NCI-H146 (cell line): Measurements from ENCODE around the gene LYPD6B.
A peak's percentile ranks its signal among the peaks of the same experiment; 100 is the strongest.

Experiments
- DNase-seq: peaks from one replicate; lab custom pipeline; 2025; lab: John Stamatoyannopoulos, UW

The LYPD6B gene, protein sequence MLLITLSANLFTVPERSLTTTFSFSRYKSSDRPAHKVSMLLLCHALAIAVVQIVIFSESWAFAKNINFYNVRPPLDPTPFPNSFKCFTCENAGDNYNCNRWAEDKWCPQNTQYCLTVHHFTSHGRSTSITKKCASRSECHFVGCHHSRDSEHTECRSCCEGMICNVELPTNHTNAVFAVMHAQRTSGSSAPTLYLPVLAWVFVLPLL

DNA sequence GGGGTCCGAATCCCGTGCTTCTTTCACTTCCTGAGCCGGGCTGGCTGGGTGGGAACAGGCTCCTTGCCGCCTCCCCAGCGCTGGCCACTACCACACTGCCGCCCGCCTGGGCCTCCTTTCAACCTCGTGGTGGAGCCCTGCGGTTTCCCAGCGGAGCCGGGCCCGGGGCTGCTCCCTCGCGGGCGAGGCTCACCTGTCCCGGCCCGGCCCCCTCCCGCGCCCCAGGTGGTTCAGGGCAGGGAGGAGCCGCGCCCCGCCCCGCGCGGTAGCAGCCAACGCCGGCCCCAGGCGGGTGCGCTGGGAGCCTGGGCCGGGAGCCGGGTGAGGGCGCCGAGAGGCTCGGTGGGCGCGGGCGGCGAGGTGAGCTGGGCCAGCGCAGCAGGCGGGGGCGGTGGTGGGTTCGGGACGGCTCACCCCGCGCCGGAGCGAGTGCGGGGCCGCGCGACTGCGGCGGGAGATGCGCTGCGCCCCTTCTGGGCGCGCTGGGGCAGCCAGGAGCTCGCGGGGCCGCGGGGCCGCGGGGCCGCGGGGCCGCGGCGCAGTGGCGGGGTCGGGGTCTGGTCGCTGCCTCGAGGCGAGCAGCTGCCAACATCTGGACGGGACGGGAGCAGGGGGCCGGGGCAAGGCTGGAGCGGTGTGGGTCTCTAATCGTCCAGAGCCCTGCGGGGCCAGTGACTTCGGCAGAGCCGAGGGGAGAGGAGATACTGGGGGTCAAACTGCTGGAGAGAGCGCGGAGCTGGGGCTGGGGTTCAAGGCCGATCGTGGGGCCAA, at the start of gene LYPD6B:
Gene LYPD6B (plus strand): TSS at position 258 of the 771 bp plus-strand sequence. CDS start 92,250 bp downstream, outside the sequence.
- peak; percentile 71 for DNase-seq

DNA sequence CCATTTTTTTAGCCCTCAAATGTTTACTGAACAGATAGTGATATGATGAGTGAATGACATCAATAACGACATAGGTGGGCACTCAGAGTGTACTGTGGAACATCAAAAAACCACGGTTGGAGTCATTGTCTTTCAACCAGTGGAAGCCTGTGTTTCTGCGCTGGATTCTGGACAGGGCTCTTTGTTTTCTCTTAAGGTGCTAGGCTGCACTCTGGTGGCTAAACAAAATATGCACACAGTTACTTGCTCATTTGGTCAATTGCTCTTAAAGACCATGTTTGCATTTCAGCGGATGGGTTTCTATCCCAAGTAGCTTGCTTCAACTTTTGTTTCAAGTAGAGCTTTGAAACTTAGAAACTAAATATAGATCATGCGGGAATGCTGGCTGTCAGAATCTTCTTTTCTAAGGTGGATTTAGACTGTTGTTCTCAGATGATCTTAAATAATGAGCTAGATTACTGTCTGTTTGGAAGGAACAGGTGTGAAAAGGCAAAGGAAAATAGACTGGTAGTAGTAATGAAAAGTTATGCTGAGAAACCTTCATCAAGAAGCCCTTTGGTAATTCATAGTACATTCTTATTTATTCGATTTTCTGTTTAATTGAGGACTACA, 48.5 kb upstream of the LYPD6B start:
- peak; percentile 80 for DNase-seq

DNA sequence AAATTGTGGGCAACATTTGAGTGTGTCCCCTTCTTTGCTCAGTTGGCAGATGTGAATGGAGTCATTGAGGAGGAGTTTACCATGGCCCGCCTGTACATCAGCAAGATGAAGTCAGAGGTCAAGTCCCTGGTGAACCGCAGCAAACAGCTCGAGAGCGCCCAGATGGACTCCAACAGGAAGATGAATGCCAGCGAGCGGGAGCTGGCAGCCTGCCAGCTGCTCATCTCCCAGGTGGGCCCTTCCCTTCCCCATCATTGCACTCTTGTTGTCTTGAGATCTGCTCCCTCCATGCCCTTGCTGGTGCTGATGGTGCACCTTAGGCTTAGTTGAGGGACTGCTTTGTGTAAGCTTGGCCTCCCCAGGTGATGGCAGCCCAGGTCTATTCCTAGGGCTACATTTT, 47.5 kb upstream of the LYPD6B start:
- peak; percentile 69 for DNase-seq

DNA sequence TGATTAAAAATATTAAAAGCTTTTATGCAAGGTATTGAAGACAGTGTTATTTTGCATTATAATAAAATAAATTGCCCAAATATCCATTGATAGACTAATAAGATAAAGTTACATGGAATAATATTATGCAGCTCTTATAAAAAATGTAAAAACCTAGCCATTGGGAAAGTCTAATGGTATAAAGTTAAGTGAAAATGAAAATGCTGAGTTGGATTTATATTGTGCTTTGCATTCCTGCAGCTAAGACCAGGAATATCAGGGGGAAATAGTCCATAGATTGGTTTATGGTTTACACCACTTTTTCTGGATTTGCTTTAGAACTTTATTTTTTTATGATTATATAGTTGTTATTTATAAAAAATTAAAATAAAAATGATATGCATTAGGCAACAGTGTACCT, 46.1 kb upstream of the LYPD6B start:
- no peak for DNase-seq

DNA sequence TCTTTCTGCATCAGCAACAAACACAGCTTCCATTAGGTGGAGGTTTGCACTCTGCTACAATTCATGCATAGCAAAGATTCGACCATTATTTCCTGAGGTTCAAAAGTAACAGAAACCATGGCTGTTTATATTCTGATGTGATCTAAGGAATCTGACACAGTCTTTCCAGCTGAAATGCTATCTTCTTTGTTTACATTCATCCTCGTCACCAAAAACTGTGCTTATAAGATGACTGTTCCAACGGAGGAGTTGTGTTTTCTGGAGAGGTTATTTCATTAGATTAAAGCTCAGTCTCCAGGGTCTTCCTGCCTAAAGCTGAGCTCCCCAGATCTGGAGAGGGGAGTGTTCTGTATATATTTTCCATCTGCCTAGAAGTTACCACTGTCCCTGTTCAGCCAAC, 45.1 kb upstream of the LYPD6B start:
- no peak for DNase-seq

DNA sequence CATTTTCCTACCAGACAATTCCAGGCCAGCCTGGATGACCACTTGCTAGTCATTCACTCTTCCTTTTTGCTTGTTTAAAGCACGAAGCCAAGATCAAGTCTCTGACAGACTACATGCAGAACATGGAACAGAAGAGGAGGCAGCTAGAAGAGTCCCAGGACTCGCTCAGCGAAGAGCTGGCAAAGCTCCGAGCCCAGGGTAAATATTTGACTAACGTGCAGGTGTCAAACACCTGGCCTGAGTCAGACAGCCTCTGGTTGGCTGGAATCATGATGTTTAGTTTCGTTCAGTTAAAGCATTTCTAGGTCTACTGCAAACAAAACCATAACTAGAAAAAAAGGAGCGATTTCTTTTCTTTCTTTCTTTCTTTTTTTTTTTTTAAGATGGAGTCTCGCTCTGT, 44.2 kb upstream of the LYPD6B start:
- peak; percentile 80 for DNase-seq

DNA sequence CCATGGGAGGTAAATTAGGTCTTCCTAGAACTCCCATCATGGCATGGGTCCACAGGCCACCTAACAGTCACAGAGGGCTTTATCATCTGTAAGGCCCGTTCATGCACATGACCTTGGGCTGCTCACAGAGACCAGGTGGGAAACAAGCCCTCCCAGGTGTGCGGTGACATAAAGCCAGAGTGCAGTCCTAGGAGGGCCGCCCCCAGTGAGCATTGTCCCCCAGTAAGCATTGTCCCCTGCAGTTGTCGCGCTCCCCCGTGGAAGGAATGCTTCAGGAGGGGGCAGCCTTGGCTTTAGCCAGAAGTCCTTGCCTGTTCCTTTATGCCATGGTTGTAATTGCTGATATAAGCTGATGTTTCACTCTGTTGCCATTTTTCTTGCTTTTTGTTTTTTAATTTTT, 41.7 kb upstream of the LYPD6B start:
- DNase-seq = no peak

DNA sequence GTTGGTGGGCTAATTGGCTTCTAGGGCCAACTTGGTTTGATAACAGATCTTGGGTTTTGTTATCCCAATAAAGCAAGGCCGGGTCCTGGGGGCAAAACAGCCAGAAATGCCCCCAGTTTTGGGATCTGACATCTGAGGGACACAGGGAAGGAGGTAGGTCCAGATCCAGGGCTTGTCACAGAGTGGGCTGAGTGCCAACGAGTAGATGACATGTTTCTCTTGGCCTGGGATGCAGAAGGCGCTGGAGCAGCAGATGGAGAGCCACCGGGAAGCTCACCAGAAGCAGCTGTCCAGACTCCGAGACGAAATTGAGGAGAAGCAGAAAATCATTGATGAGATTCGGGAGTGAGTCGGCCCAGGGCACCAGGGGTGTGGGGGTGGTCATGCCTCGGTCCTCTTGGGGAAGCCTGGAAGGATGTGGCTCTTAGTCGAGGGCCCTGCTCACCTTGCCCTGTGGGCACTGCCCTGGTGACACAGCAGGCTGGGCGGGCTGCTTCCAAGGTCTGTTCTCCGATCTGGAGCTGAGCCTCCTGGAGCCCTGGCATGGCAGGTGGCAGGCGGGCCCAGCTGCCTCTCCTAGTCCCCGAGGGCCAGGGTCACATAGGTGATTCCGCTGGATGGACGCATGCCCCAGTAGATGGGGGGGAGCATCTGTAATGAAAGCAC, 40.2 kb upstream of the LYPD6B start:
- no peak for DNase-seq

DNA sequence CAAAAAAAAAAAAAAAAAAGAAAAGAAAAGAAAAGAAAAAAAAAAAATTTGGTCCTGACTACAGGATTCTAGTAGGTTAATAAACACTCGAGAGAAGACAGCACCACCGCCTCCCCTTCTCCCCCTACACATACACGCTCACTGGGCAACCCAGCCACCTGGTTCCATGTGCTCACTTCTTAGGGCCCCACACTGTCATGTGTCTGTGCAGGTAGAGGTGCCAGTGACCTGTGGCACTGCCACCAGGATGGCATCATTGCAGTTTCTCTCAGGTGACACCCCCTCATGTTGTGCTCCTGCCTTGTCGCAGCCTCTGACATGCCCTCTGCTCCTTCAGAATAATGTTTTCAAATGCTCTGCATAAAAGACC, 39.7 kb upstream of the LYPD6B start:
- no peak for DNase-seq

DNA sequence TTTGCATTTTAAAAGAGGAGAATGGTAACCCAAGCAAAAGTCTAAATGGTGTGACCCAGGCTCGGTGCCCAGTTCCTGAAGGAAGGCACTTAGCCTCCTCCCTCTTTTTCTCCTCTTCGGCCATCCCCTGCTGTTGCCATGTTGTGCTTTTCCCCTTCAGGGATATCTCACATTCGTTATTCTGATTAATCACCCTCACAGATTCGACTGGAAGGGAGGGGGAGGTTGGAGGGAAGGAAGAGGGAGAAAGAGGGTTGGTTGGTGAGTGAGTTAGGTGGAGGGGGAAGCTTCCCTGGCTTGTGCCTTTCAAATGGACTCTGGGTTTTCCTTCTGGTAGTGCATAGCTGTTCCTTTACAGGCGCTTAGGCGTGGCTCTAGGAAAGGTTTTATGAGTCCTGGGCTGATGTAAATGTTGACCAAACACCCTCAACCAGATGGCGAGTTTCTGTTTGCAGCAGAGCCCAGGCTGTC, 39.0 kb upstream of the LYPD6B start:
- DNase-seq = no peak

DNA sequence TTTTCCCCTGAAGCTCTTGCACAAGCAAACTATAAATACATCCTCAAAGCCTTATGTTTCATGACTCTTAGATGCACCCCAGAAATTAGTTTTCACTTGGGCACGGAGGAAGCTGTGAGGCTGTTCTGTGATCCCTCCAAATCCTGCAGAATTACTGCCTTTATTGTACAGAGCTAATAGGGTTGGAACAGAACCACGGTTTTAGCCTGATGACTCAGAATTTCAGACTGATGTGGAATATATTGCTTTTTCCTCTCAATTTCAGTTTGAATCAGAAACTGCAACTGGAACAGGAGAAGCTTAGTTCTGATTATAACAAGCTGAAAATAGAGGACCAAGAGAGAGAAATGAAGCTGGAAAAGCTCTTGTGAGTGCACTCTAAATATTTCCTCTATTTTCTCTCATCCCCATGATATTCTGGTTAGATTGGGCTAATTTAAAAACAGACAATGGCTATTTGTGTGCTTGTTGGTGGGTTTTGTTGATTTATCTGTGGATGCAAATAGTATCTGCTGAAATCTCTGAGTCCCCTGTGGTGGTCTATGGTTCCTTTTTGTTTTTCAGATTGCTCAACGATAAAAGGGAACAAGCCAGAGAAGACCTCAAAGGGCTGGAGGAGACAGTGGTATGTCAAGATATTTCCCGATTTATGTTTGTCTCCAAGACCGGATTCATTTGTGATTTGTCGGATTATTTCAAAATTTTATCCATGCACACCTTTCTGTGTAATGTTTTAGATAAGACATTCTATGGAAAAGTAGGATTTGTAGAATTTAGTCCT, 38.2 kb upstream of the LYPD6B start:
- DNase-seq = no peak

DNA sequence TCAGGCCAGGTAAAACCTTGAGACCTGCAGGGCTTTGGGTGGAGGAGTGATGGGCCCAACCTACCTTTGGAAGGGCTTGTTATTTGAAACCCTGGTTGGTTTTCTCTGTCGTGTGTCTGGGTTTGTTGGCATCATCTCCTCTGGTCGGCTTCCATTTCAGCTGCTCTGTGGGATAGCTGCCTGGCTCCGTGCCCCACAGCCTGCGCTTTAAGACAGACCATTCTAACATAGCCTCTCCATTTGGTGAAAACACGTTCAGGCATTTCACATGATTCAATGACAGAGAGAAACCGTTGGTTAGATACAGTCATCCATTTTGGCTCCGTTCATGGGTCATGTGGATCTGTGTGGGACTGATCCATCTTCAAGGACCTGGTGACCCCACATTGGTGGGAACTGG, 37.0 kb upstream of the LYPD6B start:
- no peak for DNase-seq

DNA sequence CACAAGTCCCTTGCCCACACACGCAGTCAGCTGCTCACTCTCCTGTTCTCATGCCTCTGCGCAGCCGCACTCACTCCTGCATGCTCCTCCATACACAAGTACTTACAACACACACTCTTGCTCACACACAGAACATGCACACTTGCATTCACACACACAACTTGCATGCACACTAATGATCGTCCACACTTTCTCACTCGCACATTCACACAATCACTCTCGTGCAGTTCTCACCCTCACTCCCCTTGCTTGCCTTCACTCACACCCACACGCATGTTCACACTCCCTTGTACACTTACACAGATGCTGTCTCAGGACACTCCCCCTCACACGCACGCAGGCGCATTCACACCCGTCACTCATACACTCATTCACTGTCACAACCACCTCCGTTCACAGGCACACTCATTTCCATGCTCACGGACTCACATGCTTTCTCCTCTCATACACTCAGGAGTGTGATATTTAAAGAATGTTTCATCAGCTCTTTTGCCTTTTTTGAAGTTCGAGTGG, 36.1 kb upstream of the LYPD6B start:
- no peak for DNase-seq

DNA sequence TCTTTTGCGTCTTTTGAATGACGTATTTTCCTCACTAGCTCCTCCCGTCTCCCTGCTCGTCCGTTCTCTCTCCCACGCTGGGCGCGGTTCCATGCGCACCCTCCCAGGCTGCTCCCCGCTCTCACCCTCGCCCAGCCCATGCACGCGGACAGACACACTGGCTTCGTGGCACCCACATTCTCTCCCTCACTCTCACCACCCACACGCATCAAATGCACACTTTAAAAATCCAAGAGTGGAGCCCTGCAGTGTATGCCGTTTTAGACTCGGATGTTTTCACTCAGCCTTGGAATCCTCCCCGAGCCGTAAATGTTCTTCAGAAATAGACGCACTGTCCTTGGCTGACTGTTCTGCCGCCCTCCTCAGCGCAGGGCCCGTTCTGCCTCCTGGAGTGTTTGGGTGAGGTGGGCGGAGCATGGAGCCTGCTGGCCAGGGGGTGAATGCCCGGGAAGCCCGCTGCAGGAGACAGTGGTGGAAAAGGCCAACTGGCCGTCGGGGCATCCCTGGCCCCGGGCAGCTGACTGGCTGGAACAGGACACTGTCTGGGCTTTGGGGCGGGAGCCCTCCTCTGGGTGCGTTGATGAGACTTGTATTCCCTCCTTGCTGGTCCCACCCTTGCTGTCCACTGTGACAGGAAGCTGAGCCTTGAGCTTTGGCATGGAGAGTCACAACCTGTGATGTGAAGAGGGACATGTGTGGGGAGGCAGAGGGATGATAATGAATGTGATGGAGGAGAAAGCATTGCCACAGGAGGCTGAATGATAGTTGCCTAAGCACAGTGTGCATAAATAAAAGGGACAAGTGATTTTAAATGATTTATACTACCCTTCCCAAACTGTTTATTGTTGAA, 35.4 kb upstream of the LYPD6B start:
- no peak for DNase-seq

DNA sequence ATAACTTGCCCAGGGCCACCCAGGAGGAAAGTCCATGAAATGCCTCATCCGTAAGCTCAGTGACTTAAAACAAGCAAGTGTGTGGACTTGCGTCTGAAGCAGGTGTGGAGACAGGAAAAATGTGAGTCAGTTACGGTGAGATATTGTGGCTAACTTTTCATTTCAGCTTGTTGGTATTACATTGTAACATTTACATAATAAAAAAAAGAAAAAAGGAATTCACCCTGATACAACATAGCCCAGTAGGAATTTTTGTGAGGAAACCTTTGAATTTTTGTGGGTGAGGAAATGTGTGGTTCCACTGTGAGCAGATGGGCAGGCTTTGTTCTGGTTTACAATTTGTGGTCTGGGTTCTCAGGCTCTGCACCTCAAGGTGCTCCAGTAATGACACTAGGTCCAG, 33.7 kb upstream of the LYPD6B start:
- DNase-seq = no peak

DNA sequence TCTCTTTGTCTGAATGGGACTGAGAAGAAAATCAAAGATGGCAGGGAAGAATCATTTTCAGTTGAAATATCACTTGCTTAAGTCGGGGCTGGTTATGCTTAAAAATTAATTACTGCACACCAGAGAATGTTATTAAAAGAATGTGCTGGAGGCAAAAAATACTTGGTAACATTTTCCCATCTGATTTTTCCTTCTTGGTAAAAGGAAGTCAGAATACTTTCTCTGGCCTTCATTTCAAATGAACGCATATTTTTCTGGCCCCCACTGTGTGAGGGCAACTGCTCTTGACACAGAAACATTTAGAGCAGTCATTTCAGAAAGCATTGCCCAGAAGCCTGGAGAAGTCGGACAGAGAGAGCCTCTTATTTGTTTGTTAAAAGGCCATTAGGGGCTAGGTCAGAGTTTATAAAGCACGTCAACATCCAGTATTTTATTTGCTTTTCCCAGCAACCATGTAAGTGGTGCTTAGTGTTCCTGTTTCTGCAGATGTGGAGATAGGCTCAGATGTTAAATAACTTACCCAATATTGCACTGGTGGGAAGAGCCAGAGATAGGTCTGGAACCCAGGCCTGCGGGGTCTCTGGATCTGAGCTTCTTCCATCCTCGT, 32.9 kb upstream of the LYPD6B start:
- no peak for DNase-seq

DNA sequence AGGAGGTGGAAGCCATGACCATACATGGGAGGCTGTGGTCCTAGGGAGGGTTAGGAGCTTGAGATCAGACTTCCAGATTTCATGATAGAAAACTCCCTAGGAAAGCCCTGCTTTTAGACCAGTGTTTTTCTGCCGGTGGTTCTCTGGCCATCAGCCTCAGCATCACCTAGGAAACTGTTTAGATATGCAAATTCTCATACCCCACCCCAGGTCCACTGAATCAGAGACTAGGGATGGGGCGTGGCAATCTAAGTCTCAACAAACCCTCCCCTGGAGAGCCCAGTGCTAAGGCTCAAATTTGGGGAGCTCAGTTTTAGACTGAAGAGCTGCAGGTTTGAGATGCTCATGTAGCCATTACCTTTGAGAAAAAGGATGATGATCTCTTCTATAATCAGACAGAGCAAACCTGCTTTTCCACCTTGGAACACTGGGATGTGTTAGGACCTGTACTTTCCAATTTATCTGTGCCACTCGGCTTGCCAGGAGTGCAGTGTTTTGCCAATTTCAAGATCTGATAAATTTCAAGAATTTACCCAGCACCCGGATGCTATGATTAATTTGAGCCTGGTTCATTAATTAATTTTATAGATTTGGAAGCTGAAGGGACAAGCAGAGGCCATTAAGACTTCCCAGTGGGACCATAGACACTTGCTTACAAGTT, 31.5 kb upstream of the LYPD6B start:
- no peak for DNase-seq

DNA sequence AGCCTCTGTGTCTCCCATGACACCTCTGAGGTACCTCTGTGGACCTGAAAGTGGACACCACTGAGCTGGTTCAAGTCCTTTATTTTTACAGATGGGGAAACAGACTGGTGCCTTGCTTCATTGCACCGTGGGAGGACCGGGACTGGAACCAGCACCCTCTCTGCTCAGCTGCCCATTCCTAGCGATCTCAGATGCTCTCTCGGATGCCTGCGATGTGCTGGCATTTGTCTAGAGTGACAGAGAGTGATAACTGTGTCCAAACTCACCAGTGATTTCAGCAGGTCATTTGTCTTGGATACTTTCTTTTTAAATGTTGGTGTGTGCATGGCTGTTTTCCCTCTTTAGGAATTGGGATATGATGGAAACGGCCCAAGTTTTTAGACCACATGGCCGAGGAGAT, 30.1 kb upstream of the LYPD6B start:
- DNase-seq = no peak

DNA sequence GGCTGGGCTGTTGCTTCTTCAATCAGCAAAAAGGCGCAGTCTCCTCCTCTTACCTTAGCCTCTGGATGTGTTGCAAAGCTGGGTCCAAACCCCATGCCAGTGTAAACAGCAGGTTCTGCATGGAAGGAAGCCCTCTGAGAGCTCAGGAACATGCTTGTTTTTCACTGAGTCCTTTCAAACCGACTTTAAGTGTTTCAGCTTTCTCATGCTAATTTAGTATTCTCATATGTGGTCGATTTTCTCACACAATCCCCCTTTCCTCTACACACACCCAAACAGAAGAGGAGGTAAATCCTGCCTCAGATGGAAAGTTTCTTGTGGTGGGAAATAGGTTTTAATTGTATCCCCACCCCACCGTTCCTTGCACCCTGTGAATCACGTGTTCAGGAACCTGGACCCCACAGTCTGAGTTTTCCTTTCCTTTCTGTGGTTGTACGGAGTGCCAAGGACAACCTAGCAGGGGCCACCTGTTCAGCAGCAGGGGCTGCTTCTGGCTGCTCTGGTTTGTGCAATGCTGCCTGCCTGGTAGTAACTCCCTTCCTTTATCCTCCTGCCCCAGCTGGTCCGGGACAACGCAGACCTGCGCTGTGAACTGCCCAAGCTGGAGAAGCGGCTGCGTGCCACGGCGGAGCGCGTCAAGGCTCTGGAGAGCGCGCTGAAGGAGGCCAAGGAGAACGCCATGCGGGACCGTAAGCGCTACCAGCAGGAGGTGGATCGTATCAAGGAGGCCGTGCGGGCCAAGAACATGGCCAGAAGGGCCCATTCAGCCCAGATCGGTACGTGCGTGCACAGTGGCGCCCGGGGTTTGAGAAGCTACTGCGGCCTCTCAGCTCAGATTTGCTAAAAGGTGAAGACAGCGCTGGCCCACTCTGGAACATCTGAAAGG, 28.7 kb upstream of the LYPD6B start:
- no peak for DNase-seq
